Breast epithelium (tissue), 3 donors: Measurements from ENCODE around the gene UBE2C.

Source experiments
- CTCF ChIP-seq, 3 donors: fragments of 450-650 bp; IDR thresholded peaks; one replicate each; pipeline ENCODE4 v1.5.1; 2016 to 2017; ENCODE audit warnings: antibody characterized with exemption in 3 of 3, mild to moderate bottlenecking in 3 of 3, moderate library complexity in 3 of 3
- POLR2A ChIP-seq: fragments of 450-650 bp; IDR thresholded peaks from one replicate; pipeline ENCODE4 v1.6.1; 2016; ENCODE audit warnings: antibody characterized with exemption, mild to moderate bottlenecking, moderate library complexity
- POLR2AphosphoS5 ChIP-seq, 3 donors: sonication (generic); formaldehyde crosslinking; IDR thresholded peaks; one replicate each; pipeline ENCODE4 v1.6.1; 2017; ENCODE audit warnings: antibody characterized with exemption in 3 of 3

- TF ChIP-seq POLR2A (no peak), POLR2AphosphoS5 (IDR thresholded peaks at IDR 0.05) (no peak), CTCF (IDR thresholded peaks at IDR 0.05) (no peak)
These were observed 24.4 kb downstream of the UBE2C start for GRCh38 chr20:45836841-45837240.
